DOHH2 (cell line): Measurements from ENCODE around the gene SLC39A2.

Experiments
- CTCF ChIP-seq: fragments of 200-600 bp; sonication (generic); IDR thresholded peaks from one replicate; pipeline ENCODE4 v1.5.1; 2014; ENCODE audit warnings: antibody characterized with exemption, mild to moderate bottlenecking, low read depth, low read length; ENCODE audit not compliant: poor library complexity, severe bottlenecking
- EZH2phosphoT487 ChIP-seq: fragments of 200-600 bp; sonication (generic); IDR thresholded peaks from 2 replicates; pipeline ENCODE4 v1.6.1; 2017; ENCODE audit warnings: borderline replicate concordance, mild to moderate bottlenecking, antibody characterized with exemption, low read length, moderate library complexity, mixed read lengths

GRCh38 chr14:20988717-20989470 is 10.2 kb upstream of the SLC39A2 start:
- no peak for TF ChIP-seq CTCF
- TF ChIP-seq EZH2phosphoT487 = no peak
